SKM-1 treated with dmso at 0.1 percent for 144 hours (cell line): ENCODE data around the gene RHBDD1.

Source experiments
- DNase-seq: peaks from one replicate; lab custom pipeline; 2025; ENCODE audit not compliant: unreplicated experiment; lab: John Stamatoyannopoulos, UW

Gene RHBDD1

GRCh38 chr2:226910384-226910783 is 74.5 kb downstream of the RHBDD1 start:
- DNase-seq: no peak

DNA sequence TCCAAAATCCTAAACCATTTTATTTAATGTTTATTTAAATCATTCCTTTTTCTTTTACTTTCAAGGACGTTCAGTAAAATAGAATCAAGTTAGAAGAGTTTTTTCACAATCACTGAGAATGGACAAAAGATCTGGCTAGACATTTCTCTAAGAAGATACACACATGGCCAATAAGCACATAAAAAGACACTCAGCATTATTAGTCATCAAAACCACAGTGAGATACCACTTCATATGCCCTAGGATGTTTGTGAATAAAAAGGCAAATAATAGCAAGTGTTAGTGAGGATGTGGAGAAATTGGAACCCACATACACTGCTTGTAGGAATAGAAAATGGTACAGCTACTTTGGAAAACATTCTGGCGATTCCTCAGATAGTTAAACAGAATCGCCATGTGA is 76.1 kb downstream of the RHBDD1 start:
- DNase-seq: no peak

- no peak for DNase-seq
Observed at GRCh38 chr2:226913641-226914040, 77.8 kb downstream of the RHBDD1 start.

- DNase-seq: no peak
Observed at GRCh38 chr2:226915846-226916360, 80.0 kb downstream of the RHBDD1 start.

- DNase-seq: no peak
Observed at GRCh38 chr2:226916669-226917068, 80.8 kb downstream of the RHBDD1 start.

DNA sequence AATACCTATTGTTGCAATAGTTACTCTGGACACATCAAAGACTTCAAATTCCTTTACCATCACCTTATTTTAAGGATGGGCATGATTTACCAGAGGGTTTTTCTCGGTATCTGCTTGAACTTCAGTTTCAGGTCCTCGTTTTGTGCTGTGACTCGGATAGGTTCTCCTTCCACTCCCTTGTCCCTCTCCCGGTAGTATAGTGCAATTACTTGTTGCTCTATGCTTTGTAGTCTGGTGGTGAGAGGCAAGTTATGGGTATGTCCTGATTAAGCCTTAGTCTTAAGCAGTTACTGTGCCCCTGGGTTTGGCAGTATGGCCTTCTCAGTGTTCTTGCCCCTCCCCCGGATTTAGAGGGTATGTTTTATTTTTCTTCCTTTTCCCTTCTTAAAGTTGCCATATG is 96.6 kb downstream of the RHBDD1 start:
- DNase-seq: no peak

DNA sequence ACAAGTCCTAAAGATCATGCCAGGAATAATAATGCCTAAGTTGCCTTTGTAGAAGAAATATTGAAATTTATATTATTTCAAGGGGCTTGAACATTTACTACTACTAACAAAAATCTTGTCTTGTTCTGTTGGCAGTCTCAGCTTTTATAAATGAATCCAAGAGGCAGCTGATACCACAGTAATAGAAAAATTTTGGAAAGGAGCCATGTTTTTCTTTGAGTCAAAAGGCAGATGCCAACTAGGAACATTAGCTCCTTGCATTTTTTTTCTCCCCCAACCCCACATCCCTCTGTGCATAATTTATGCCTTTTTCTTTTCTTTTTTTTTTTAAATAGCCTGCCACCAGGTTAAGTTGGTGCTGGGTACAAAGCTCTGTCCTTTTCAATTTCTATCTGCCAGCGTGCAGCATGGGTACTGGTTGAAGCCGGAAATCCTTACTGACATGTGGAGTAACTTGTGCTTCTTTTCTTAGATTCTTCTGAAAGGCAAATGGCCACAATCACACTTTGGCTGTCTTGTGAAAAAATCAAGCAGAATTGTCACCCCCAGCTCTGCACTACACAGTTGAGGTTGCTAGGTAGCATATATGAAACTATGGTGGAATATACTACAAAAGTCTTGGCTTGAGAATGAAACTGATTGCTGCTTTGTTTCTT is 98.8 kb downstream of the RHBDD1 start:
- no peak for DNase-seq

DNA sequence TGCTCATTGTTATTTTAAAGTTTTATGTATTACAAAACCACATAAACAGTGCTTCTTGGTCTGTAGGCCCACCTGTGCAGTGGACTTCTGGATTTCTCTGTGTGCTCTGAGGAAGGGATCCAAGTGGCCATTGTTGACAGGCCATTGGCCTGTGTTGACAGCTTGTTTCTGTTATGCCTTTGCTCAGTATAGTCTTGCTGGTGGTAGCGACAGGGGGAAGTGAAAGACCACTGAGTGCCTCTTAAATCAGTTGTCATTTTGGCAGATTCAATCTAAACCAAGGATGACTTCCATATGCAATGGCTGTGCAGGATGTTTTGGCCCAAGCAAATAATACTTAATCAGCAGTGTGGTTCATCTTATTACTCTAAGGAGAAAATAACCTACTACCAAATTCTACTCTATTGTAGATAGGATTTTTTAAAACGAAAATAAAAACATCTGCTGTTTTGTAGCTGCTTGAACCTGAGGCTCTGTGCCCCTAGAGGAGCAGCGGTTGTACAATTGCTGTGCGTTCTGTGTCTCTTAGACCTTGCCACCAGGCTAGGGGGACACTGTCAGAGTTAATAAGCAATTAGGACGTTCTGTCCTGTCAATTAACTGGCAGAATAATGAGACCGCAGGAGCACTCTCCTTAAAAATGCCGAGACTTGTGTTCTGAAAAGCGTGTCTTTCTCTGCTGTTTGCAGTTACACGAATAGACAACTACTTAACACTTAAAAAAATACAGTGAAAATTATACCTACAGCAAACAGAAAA is 108.2 kb downstream of the RHBDD1 start:
- DNase-seq: no peak

- no peak for DNase-seq
Observed at GRCh38 chr2:226953206-226953605, 117.4 kb downstream of the RHBDD1 start.

- no peak for DNase-seq
Observed at GRCh38 chr2:226953826-226954225, 118.0 kb downstream of the RHBDD1 start.

DNA sequence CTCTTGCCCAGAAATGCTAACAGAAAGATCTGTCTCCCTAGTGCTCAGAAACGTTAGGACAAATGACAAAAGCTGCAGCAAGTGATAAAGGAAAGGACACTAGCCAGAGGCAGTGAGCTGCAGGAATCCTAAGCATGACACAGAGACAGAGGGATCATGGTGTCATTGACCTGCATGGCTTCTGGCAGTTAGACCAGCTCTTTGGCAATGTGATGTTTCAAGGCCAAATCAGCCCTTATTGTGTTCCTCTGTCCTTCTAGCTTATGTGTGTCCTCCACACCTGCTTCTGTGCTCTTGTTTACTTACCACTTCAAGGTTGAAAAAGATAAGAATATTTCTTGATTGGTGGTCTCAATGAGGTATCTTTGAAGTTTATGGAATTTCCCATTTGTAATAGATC is 120.8 kb downstream of the RHBDD1 start:
- no peak for DNase-seq

- DNase-seq: no peak
Observed at GRCh38 chr2:226959418-226959817, 123.6 kb downstream of the RHBDD1 start.

GRCh38 chr2:226962176-226962773 is 126.4 kb downstream of the RHBDD1 start:
- DNase-seq: no peak

- no peak for DNase-seq
Observed at GRCh38 chr2:226963528-226963927, 127.7 kb downstream of the RHBDD1 start.

DNA sequence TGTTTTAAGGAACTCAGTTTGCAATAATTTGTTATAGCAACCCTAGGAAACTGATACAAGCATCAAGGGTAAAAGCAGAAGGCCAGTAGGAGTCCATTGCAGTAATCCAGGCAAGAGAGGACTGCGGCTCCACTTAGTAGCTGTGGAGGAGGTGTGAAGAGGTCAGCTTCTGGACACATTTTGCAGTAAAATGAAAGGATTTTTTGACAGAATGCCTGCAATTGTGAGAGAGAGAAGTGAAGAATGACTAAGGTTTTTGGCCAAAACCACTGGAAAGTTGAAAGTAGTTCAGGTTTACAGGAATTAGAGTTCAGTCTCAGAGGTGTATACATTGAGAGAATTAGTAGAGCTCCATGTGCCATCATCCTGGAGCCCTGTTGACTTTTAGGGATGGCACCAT is 129.5 kb downstream of the RHBDD1 start:
- no peak for DNase-seq

DNA sequence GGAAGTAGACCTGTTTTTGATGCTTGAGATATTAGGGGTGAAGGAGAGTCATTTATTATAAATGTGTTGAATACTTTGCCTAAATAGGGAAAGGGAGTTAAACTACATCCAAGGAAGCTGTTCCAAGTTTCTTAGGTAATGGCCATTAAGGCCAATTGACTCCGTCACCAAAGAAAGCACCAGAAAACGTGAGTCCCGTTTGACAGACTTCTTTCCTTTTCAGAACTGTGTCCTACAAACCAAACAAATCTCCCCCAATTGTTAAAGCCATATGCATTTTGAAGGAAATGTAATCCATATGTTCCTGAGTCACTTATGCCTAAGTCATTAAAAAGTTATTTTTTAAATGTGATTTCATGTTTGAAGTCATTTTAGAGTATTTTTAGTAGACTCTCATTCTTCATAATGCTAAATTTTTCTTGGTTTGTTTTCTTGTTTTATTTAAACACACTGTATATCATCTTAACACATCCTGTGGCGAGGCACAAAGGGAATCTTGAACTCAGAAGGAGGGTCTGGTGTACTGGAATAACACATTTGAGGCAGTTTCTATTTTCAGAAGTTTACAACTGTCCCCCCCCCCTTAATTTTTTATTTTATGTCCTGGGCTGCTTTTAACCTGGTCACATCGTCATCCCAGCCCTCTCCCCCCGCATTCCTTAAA is 133.7 kb downstream of the RHBDD1 start:
- DNase-seq: no peak

DNA sequence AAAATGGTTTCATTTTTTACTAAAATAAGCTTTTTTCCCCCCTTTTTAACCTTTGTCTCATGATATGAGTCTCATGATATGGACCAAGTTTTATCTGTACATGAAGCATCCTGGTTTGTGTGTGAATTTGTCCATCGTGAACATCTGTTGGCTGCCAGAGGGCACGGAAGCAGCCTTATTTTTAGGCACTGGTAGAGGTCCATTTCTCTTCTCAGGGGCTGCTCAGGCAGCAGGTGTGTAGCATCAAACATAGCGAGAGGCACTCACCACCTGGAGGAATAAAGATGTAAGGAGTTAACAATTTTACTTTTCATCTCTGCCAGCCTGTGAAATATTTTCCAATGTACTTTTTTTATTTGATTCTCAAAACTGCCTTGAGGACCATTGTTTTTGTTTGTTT is 134.5 kb downstream of the RHBDD1 start:
- DNase-seq: no peak

DNA sequence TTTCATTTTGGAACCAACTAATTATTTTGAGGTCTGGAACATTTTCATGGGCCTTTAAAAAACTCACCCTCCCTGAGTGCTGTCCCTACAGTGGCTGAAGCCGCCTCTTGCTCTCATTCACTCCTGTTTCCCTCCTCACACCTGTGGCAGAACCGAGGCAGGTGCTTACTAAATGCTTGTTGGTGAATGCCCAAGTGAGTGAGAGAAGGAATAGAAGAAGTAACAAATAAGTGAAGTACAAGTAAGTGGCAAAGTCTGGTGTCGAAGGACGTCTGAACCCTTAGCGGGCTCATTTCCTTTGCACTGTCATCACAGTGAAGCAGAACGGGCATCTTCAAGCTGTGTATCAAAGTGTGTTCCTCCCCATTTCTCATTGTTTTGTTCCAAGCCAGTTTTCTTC is 135.2 kb downstream of the RHBDD1 start:
- no peak for DNase-seq

DNA sequence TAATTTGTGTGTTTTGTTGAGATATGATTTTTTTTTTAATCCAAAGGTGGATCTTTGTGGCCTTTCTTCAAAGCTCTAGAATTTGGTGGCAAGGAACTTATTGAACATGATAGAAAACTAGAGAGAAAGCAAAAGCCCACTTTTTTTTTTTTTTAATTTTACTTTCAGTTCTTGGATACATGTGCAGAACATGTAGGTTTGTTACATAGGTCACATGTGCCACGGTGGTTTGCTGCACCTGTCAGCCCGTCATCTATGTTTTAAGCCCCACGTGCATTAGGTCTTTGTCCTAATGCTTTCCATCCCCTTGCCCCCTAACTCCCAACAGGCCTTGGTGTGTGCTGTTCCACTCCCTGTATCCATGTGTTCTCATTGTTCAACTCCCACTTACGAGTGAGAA is 135.9 kb downstream of the RHBDD1 start:
- no peak for DNase-seq

- DNase-seq: no peak
Observed at GRCh38 chr2:226973816-226974215, 138.0 kb downstream of the RHBDD1 start.

- DNase-seq: no peak
Observed at GRCh38 chr2:226977775-226978190, 141.9 kb downstream of the RHBDD1 start.

GRCh38 chr2:226978300-226978699 is 142.4 kb downstream of the RHBDD1 start:
- no peak for DNase-seq
